A549 (cell line): ENCODE data around the gene BCR. TPM values are rescaled to one million over a fixed set of nuclear protein-coding genes. Genes with fewer than 3 reads are reported as not detected.
"Not testable (repeated sequence)": the region's sequence is repeated elsewhere in the genome, so short reads cannot be mapped to it uniquely, and the experiment has no call there.

Source experiments
- ATAC-seq, 2 experiments: fragments of 200-7000 bp in 1 of 2; fragments of >200 bp in 1 of 2; cut with Nextera tagmentation in 1 of 2; cut with Tn5 transposase in 1 of 2; 3 replicates each; pipeline versions ENCODE4 v1.8.0 to v1.9.1; 2018 to 2020; ENCODE audit warnings: mild to moderate bottlenecking in 1 of 2, moderate library complexity in 1 of 2
- CTCF ChIA-PET: fragments of 300-600 bp; sonication (Branson Sonifier 250); formaldehyde crosslinking; extraction: SDS; loops from one replicate; lab custom pipeline; 2021; ENCODE audit warnings: antibody characterized with exemption, inconsistent platforms; lab: Yijun Ruan, JAX
- POLR2A ChIA-PET: fragments of 350-600 bp; formaldehyde crosslinking; extraction: SDS; loops from one replicate; lab custom pipeline; 2021; ENCODE audit warnings: antibody characterized with exemption, inconsistent platforms; lab: Yijun Ruan, JAX
- DNase-seq, 2 experiments: peaks; one replicate each; pipeline versions ENCODE4 v3.0.0 to v3.0.0-alpha.2; 2011 to 2016; ENCODE audit warnings: low read depth in 1 of 2, low spot score in 1 of 2
- FAIRE-seq: peaks from 2 replicates; lab custom pipeline; 2011; peaks lifted over from hg19 to GRCh38; lab: Jason Lieb, UNC
- H3K27ac ChIP-seq, 2 experiments: fragments of >200 bp; sonication (Bioruptor Twin); formaldehyde crosslinking; 3 replicates each; pipeline ENCODE4 v1.5.1; 2016 to 2017
- H3K4me1 ChIP-seq: fragments of >200 bp; sonication (Bioruptor Twin); formaldehyde crosslinking; 3 replicates; pipeline ENCODE4 v1.6.1; 2016
- H3K4me2 ChIP-seq: fragments of >200 bp; sonication (Bioruptor Twin); formaldehyde crosslinking; 3 replicates; pipeline ENCODE4 v1.6.1; 2016
- H3K4me3 ChIP-seq: fragments of >200 bp; sonication (Bioruptor Twin); formaldehyde crosslinking; 3 replicates; pipeline ENCODE4 v1.5.1; 2016
- H3K9me3 ChIP-seq: fragments of >200 bp; sonication (Bioruptor Twin); formaldehyde crosslinking; 3 replicates; pipeline ENCODE4 v1.6.1; 2016
- ATOH8 ChIP-seq: fragments of 250-450 bp; sonication (Bioruptor Pico); IDR thresholded peaks from 2 replicates; pipeline ENCODE4 v1.5.0; 2020; ENCODE audit warnings: low read depth, mild to moderate bottlenecking, moderate library complexity
- BHLHE40 ChIP-seq: IDR thresholded peaks from 2 replicates; pipeline ENCODE4 v1.6.1; 2012; ENCODE audit warnings: low read depth, low read length, inconsistent platforms
- CBX2 ChIP-seq: fragments of 200-600 bp; sonication (generic); IDR thresholded peaks from 2 replicates; pipeline ENCODE4 v1.6.1; 2016; ENCODE audit warnings: low read depth, mild to moderate bottlenecking, borderline replicate concordance
- CBX8 ChIP-seq: fragments of 200-600 bp; sonication (generic); IDR thresholded peaks from 2 replicates; pipeline ENCODE4 v1.6.1; 2016
- CEBPB ChIP-seq, 2 experiments: fragments of >200 bp in 1 of 2; sonication (Bioruptor Twin) in 1 of 2; formaldehyde crosslinking in 1 of 2; IDR thresholded peaks; 2 replicates each; pipeline ENCODE4 v1.6.1; 2012 to 2016
- CHD2 ChIP-seq: fragments of 150-350 bp; IDR thresholded peaks from 2 replicates; pipeline ENCODE4 v1.6.1; 2014; ENCODE audit warnings: low read length; ENCODE audit not compliant: partially characterized antibody
- CTCF ChIP-seq: fragments of >200 bp; sonication (Bioruptor Twin); formaldehyde crosslinking; IDR thresholded peaks from 3 replicates; pipeline ENCODE4 v1.5.1; 2016
- EP300 ChIP-seq, 2 experiments: fragments of >200 bp; sonication (Bioruptor Twin); formaldehyde crosslinking; IDR thresholded peaks; 2 replicates in 1 of 2; 3 replicates in 1 of 2; pipeline ENCODE4 v1.6.1; 2016 to 2017
- ESRRA ChIP-seq: fragments of 150-350 bp; IDR thresholded peaks from 2 replicates; pipeline ENCODE4 v1.6.1; 2014; ENCODE audit warnings: mild to moderate bottlenecking, low read length, borderline replicate concordance
- FOSL2 ChIP-seq, 2 experiments: fragments of 450-650 bp in 1 of 2; fragments of >200 bp in 1 of 2; sonication (Bioruptor Twin) in 1 of 2; formaldehyde crosslinking; IDR thresholded peaks; 2 replicates each; pipeline versions ENCODE4 v1.5.0 to v1.6.1; 2016 to 2020; ENCODE audit warnings: mild to moderate bottlenecking in 1 of 2, moderate library complexity in 1 of 2
- HEYL ChIP-seq: fragments of 250-450 bp; sonication (Bioruptor Pico); IDR thresholded peaks from 2 replicates; pipeline ENCODE4 v1.8.0; 2021; ENCODE audit warnings: mild to moderate bottlenecking, moderate library complexity
- JUN ChIP-seq, 2 experiments: fragments of >200 bp; sonication (Bioruptor Twin); formaldehyde crosslinking; IDR thresholded peaks; 2 replicates in 1 of 2; 3 replicates in 1 of 2; pipeline ENCODE4 v1.6.1; 2016 to 2017
- KDM5A ChIP-seq: fragments of 200-600 bp; sonication (generic); IDR thresholded peaks from 2 replicates; pipeline ENCODE4 v1.6.1; 2016; ENCODE audit warnings: antibody characterized with exemption, mild to moderate bottlenecking
- MAX ChIP-seq: IDR thresholded peaks from 2 replicates; pipeline ENCODE4 v1.6.1; 2012
- NPAS2 ChIP-seq: fragments of 250-450 bp; sonication (Bioruptor Pico); IDR thresholded peaks from 2 replicates; pipeline ENCODE4 v1.8.0; 2022; ENCODE audit warnings: mild to moderate bottlenecking, moderate library complexity, borderline replicate concordance
- NR3C1 ChIP-seq: fragments of >200 bp; sonication (Bioruptor Twin); formaldehyde crosslinking; IDR thresholded peaks from 3 replicates; pipeline ENCODE4 v1.6.1; 2017
- PHF8 ChIP-seq: fragments of 200-600 bp; sonication (generic); IDR thresholded peaks from 2 replicates; pipeline ENCODE4 v1.6.1; 2016; ENCODE audit warnings: low read depth, mild to moderate bottlenecking, antibody characterized with exemption, moderate library complexity, borderline replicate concordance
- ZC3H11A ChIP-seq: fragments of 450-650 bp; IDR thresholded peaks from 2 replicates; pipeline ENCODE4 v1.6.1; 2014; ENCODE audit warnings: antibody characterized with exemption, mild to moderate bottlenecking
- ZSCAN20 ChIP-seq: fragments of 250-450 bp; sonication (Bioruptor Pico); IDR thresholded peaks from 2 replicates; pipeline ENCODE4 v1.8.0; 2022; ENCODE audit warnings: mild to moderate bottlenecking, moderate library complexity
- WGBS: methylation state at CpG from one replicate; pipeline ENCODE4 v1.1.6; 2017; ENCODE audit errors: missing lambda C conversion rate; 5-methylcytosine and 5-hydroxymethylcytosine counted together
- polyA plus RNA-seq, 4 experiments: library from polyadenylated mRNA; depleted of rRNA in 3 of 4; stranded (reverse); fragments of >200 nt; fragmentation: RNase III in 1 of 4; extraction: RNeasy Plus Mini Kit Qiagen cat#74134 plus additional on column Dnase treatment in 1 of 4; gene quantifications; 2 replicates in 3 of 4; 3 replicates in 1 of 4; pipeline ENCODE4 v1.2.3, GENCODE V29; 2011 to 2017
- TF ChIP-seq, protein P1 (sequence below): fragments of 150-350 bp; IDR thresholded peaks from 2 replicates; pipeline ENCODE4 v1.6.1; 2014; ENCODE audit warnings: low read depth, mild to moderate bottlenecking, low read length
- TF ChIP-seq, protein P2 (sequence below): fragments of >200 bp; sonication (Bioruptor Twin); formaldehyde crosslinking; IDR thresholded peaks from 2 replicates; pipeline ENCODE4 v1.6.1; 2016

The BCR gene
- polyA plus RNA-seq, 2 of the 4 experiments (the other 2 are of a cell fraction): 14.7 to 16.4 TPM

DNA sequence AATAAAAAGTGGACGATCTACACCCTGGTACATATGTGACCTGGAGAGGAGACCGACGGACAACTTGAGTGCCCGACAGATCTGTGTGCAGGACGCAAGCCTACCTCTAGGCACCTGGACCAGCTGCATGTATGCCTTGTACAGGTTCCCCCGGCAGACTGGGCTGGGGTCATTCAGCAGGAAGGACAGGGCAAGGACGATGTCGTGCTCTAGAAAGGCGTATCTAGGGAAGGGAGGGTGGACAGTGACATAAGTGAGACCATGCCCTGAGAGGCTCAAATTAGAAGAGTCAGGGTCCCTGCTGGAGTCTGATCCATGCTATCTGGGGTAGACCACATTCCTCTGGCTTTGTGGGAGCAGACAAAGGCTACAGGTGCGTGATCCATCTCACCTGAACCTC is 46.4 kb upstream of the BCR start (continued):
- TF ChIP-seq ATOH8 (CRISPR knock-in tag): no peak
- no peak for TF ChIP-seq EP300 (IDR thresholded peaks at IDR 0.05)
- TF ChIP-seq FOSL2 (IDR thresholded peaks at IDR 0.05): no peak
- TF ChIP-seq FOSL2 (CRISPR knock-in tag; IDR thresholded peaks at IDR 0.05): no peak
- TF ChIP-seq, all 56 proteins: peak for 0

GRCh38 chr22:23136991-23137390 is 43.3 kb upstream of the BCR start:
- CTCF ChIA-PET: interaction anchor here (6.3 kb wide), 1 partner anchor 179 kb away, joined by 57 read pairs; no protein-coding TSS in a partner anchor
- H3K4me2 ChIP-seq, POLR2A ChIA-PET, FAIRE-seq, H3K27ac ChIP-seq, H3K9me3 ChIP-seq, H3K4me3 ChIP-seq, DNase-seq, H3K4me1 ChIP-seq, ATAC-seq: not testable (repeated sequence)
- 33% methylated on average over 1 of the region's 4 CpGs for WGBS

- ChIA-PET CTCF (interaction anchor here (1.6 to 6.3 kb wide), 2 partner anchors 9 to 180 kb away, joined by 4 to 57 read pairs; no protein-coding TSS in a partner anchor), POLR2A (no interaction called here)
- Histone ChIP-seq H3K27ac (no peak overlapping the region), H3K4me2 (no peak overlapping the region), H3K9me3 (no peaks in the 10 kb centered on the region), H3K4me3 (no peak overlapping the region), H3K4me1 (peaks cover 4% of the 10 kb centered on the region; the same call in 1 of the 3 replicates)
- 68% methylated on average over 2 of the region's 3 CpGs for WGBS
- ATAC-seq (no peak), FAIRE-seq (no peak), DNase-seq (no peak)
- TF ChIP-seq ZC3H11A: no peak
- TF ChIP-seq MAX: no peak
- TF ChIP-seq JUN (IDR thresholded peaks at IDR 0.05): no peak
- no peak for TF ChIP-seq CTCF
- TF ChIP-seq KDM5A: no peak
- no peak for TF ChIP-seq FOSL2 (IDR thresholded peaks at IDR 0.05)
- TF ChIP-seq FOSL2 (CRISPR knock-in tag; IDR thresholded peaks at IDR 0.05): no peak
- TF ChIP-seq, protein P1, sequence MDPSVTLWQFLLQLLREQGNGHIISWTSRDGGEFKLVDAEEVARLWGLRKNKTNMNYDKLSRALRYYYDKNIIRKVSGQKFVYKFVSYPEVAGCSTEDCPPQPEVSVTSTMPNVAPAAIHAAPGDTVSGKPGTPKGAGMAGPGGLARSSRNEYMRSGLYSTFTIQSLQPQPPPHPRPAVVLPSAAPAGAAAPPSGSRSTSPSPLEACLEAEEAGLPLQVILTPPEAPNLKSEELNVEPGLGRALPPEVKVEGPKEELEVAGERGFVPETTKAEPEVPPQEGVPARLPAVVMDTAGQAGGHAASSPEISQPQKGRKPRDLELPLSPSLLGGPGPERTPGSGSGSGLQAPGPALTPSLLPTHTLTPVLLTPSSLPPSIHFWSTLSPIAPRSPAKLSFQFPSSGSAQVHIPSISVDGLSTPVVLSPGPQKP: no peak
- TF ChIP-seq CEBPB (IDR thresholded peaks at IDR 0.05): no peak
- TF ChIP-seq CBX2: no peak
- no peak for TF ChIP-seq CBX8
- TF ChIP-seq HEYL (CRISPR knock-in tag): no peak
- no peak for TF ChIP-seq ZSCAN20 (CRISPR knock-in tag)
- TF ChIP-seq NR3C1: no peak
- no peak for TF ChIP-seq BHLHE40
- no peak for TF ChIP-seq CHD2
- TF ChIP-seq ESRRA: no peak
- TF ChIP-seq, protein P2, sequence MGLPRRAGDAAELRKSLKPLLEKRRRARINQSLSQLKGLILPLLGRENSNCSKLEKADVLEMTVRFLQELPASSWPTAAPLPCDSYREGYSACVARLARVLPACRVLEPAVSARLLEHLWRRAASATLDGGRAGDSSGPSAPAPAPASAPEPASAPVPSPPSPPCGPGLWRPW: no peak
- TF ChIP-seq PHF8: no peak
- no peak for TF ChIP-seq NPAS2
Observed at GRCh38 chr22:23137468-23137867, 42.8 kb upstream of the BCR start.
